GM12878 (cell line): ENCODE measurements around the gene TEX101. TPM values are rescaled to one million over a fixed set of nuclear protein-coding genes. Genes with fewer than 3 reads are reported as not detected.

Experiments used
- ATAC-seq: fragments of 200-7000 bp; cut with Tn5 transposase; 3 replicates; pipeline ENCODE4 v1.9.1; 2020; ENCODE audit warnings: mild to moderate bottlenecking, moderate library complexity
- BruUV-seq: library from RNA; stranded (reverse); fragments of 400-500 nt; replicated peaks from 2 replicates; lab custom pipeline; 2021; lab: Mats Ljungman, UMichigan
- CTCF ChIA-PET: fragments of 300-600 bp; sonication (Branson Sonifier 250); formaldehyde crosslinking; extraction: SDS; loops from one replicate; lab custom pipeline; 2021; ENCODE audit warnings: inconsistent platforms; lab: Yijun Ruan, JAX
- POLR2A ChIA-PET: fragments of 350-600 bp; formaldehyde crosslinking; extraction: SDS; loops from one replicate; lab custom pipeline; 2021; ENCODE audit warnings: inconsistent platforms; lab: Charles Lee
- RAD21 ChIA-PET: fragments of 300-600 bp; sonication (Branson Sonifier 250); formaldehyde crosslinking; loops from one replicate; lab custom pipeline; 2023; ENCODE audit warnings: antibody characterized with exemption; ENCODE audit not compliant: unreplicated experiment; lab: Charles Lee
- SMC1A ChIA-PET: fragments of 300-600 bp; sonication (Branson Sonifier 250); formaldehyde crosslinking; loops from one replicate; lab custom pipeline; 2023; ENCODE audit not compliant: unreplicated experiment, uncharacterized antibody; lab: Charles Lee
- DNase-seq: peaks from one replicate; pipeline ENCODE4 v3.0.0-alpha.2; 2011; ENCODE audit warnings: low read depth, low spot score
- FAIRE-seq: peaks from 3 replicates; lab custom pipeline; 2011; peaks lifted over from hg19 to GRCh38; lab: Jason Lieb, UNC
- H2AFZ ChIP-seq: 2 replicates; pipeline ENCODE4 v1.6.0; 2011; ENCODE audit warnings: low read depth, low read length, control low read depth; ENCODE audit not compliant: control insufficient read depth
- H3K27ac ChIP-seq: 2 replicates; pipeline ENCODE4 v1.5.1; 2011; ENCODE audit warnings: control low read depth; ENCODE audit not compliant: control insufficient read depth, insufficient read depth
- H3K27me3 ChIP-seq, 2 experiments: replicated peaks in 1 of 2; 2 replicates each; pipeline versions ENCODE4 v1.6.0 to v1.6.1; 2011; ENCODE audit warnings: low read length in 1 of 2; ENCODE audit not compliant: control insufficient read depth in 2 of 2, insufficient read depth in 2 of 2
- H3K36me3 ChIP-seq, 2 experiments: 2 replicates each; pipeline ENCODE4 v1.5.1; 2011; ENCODE audit warnings: low read length in 1 of 2; ENCODE audit not compliant: control insufficient read depth in 2 of 2, insufficient read depth in 2 of 2
- H3K4me1 ChIP-seq: 2 replicates; pipeline ENCODE4 v1.6.1; 2011; ENCODE audit warnings: mild to moderate bottlenecking, low read length, moderate library complexity, mixed read lengths; ENCODE audit not compliant: control insufficient read depth, insufficient read depth
- H3K4me2 ChIP-seq: 2 replicates; pipeline ENCODE4 v1.6.0; 2011; ENCODE audit warnings: control low read depth; ENCODE audit not compliant: control insufficient read depth, insufficient read depth
- H3K4me3 ChIP-seq: fragments of 200-600 bp; sonication (generic); 2 replicates; pipeline ENCODE4 v1.5.1; 2016
- H3K79me2 ChIP-seq: 2 replicates; pipeline ENCODE4 v1.6.0; 2011; ENCODE audit warnings: low read length; ENCODE audit not compliant: control insufficient read depth, insufficient read depth
- H3K9ac ChIP-seq: 2 replicates; pipeline ENCODE4 v1.8.0; 2011; ENCODE audit warnings: low read length, control low read depth, mixed read lengths; ENCODE audit not compliant: control insufficient read depth, insufficient read depth
- H3K9me3 ChIP-seq: replicated peaks from 3 replicates; pipeline ENCODE4 v1.5.1; 2011; ENCODE audit warnings: mild to moderate bottlenecking, low read length; ENCODE audit not compliant: control insufficient read depth, insufficient read depth
- H4K20me1 ChIP-seq: 2 replicates; pipeline ENCODE4 v1.6.0; 2011; ENCODE audit not compliant: control insufficient read depth, insufficient read depth
- HDAC6 ChIP-seq: fragments of 200-600 bp; sonication (generic); IDR thresholded peaks from one replicate; pipeline ENCODE4 v1.8.0; 2017; ENCODE audit warnings: antibody characterized with exemption; ENCODE audit not compliant: unreplicated experiment
- POLR2A ChIP-seq: IDR thresholded peaks from 2 replicates; pipeline ENCODE4 v1.6.1; 2011; ENCODE audit warnings: low read depth, mild to moderate bottlenecking, low read length
- SP1 ChIP-seq: IDR thresholded peaks from one replicate; pipeline ENCODE4 v1.6.1; 2011; ENCODE audit warnings: low read depth, low read length
- SUPT20H ChIP-seq: IDR thresholded peaks from 2 replicates; pipeline ENCODE4 v1.6.1; 2011; ENCODE audit warnings: low read depth, mild to moderate bottlenecking, low read length, moderate library complexity, borderline replicate concordance; ENCODE audit not compliant: control insufficient read depth
- TCF3 ChIP-seq: IDR thresholded peaks from 2 replicates; pipeline ENCODE4 v1.6.1; 2012; ENCODE audit warnings: low read depth, mild to moderate bottlenecking, low read length, borderline replicate concordance; ENCODE audit not compliant: insufficient read depth
- WGBS: methylation state at CpG from one replicate; pipeline ENCODE4 v1.1.6; 2016; ENCODE audit warnings: low lambda C conversion rate; ENCODE audit not compliant: insufficient replicate concordance, insufficient coverage; ENCODE audit errors: missing lambda C conversion rate; 5-methylcytosine and 5-hydroxymethylcytosine counted together
- in situ Hi-C: fragments of 300-500 bp; cut with MboI; formaldehyde crosslinking; loops from 9 replicates; pipeline ENCODE4 v1.14.3; 2018; ENCODE audit warnings: mixed read lengths
- intact Hi-C: fragments of 100-400 bp; cut with micrococcal nuclease; formaldehyde crosslinking; loops from one replicate; pipeline ENCODE4 v1.14.2; 2022; ENCODE audit not compliant: unreplicated experiment
- polyA plus RNA-seq, 11 experiments: library from polyadenylated mRNA; depleted of rRNA in 4 of 11; unstranded in 6 of 11; stranded (reverse) in 5 of 11; fragments of >200 nt; fragmentation: Nextera tagmentation in 4 of 11; fragmentation: Illumina TruSeq in 1 of 11; extraction: Ambion mirVana in 4 of 11; extraction: Trizol in 1 of 11; gene quantifications; 1 replicate in 1 of 11; 2 replicates in 10 of 11; pipeline versions ENCODE4 v1.2.1 to v1.2.3, GENCODE V29; 2011 to 2016; ENCODE audit warnings: inconsistent platforms in 2 of 11, missing spikeins in 2 of 11, low read depth in 1 of 11
- total RNA-seq, 4 experiments: library from RNA; depleted of rRNA in 3 of 4; stranded (reverse); fragments of >200 nt in 3 of 4; fragmentation: Illumina TruSeq in 1 of 4; extraction: Trizol in 1 of 4; gene quantifications; 2 replicates each; pipeline versions ENCODE4 v1.2.1 to v1.2.3, GENCODE V29; 2013 to 2021
- TF ChIP-seq, protein P1 (sequence below): IDR thresholded peaks from 2 replicates; pipeline ENCODE4 v1.6.1; 2012; ENCODE audit warnings: mild to moderate bottlenecking, low read depth, low read length
- TF ChIP-seq, protein P2 (sequence below): fragments of 450-650 bp; IDR thresholded peaks from 2 replicates; pipeline ENCODE4 v1.6.1; 2017; ENCODE audit warnings: mild to moderate bottlenecking

The TEX101 gene
- total and polyA plus RNA-seq, 10 of the 15 experiments (the other 5 are each of a cell fraction or from before 2014, with no cell fraction given) = not detected

DNA sequence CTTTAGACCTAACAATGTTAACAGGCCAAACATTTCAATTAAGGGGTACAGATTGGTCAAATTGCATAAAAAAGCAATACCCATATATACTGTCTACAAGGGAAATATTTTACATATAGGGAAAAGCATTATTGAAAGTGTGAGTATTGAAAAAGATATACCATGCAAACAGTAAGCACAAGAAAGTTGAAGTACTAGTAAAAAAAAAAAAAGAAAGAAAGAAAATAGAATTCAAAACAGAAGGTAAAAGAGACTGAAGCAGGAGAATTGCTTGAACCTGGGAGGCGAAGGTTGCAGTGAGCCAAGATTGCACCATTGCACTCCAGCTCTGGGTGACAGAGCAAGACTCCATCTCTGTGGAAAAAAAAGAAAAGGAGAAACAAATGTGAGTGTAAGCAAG is 5.3 kb upstream of the TEX101 start:
- BruUV-seq = no TSS peak
- WGBS = 0% methylated on average over 1 of the region's 1 CpG
- Histone ChIP-seq H4K20me1 (no peaks in the 10 kb centered on the region), H3K9ac (no peak overlapping the region), H3K4me2 (no peak overlapping the region), H3K36me3 (no peaks in the 10 kb centered on the region), H3K27me3 (no peaks in the 10 kb centered on the region), H3K79me2 (no peaks in the 10 kb centered on the region), H3K27ac (no peak overlapping the region), H3K9me3 (no peaks in the 10 kb centered on the region; the same call in 2 of the 3 replicates), H3K4me3 (no peak overlapping the region), H3K4me1 (no peaks in the 10 kb centered on the region), H2AFZ (no peak overlapping the region)
- FAIRE-seq (no peak), DNase-seq (no peak), ATAC-seq (no peak)
- POLR2A ChIA-PET = no interaction called here
- CTCF ChIA-PET = no interaction called here
- TF ChIP-seq, protein P1, sequence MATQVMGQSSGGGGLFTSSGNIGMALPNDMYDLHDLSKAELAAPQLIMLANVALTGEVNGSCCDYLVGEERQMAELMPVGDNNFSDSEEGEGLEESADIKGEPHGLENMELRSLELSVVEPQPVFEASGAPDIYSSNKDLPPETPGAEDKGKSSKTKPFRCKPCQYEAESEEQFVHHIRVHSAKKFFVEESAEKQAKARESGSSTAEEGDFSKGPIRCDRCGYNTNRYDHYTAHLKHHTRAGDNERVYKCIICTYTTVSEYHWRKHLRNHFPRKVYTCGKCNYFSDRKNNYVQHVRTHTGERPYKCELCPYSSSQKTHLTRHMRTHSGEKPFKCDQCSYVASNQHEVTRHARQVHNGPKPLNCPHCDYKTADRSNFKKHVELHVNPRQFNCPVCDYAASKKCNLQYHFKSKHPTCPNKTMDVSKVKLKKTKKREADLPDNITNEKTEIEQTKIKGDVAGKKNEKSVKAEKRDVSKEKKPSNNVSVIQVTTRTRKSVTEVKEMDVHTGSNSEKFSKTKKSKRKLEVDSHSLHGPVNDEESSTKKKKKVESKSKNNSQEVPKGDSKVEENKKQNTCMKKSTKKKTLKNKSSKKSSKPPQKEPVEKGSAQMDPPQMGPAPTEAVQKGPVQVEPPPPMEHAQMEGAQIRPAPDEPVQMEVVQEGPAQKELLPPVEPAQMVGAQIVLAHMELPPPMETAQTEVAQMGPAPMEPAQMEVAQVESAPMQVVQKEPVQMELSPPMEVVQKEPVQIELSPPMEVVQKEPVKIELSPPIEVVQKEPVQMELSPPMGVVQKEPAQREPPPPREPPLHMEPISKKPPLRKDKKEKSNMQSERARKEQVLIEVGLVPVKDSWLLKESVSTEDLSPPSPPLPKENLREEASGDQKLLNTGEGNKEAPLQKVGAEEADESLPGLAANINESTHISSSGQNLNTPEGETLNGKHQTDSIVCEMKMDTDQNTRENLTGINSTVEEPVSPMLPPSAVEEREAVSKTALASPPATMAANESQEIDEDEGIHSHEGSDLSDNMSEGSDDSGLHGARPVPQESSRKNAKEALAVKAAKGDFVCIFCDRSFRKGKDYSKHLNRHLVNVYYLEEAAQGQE = no peak
- no peak for TF ChIP-seq POLR2A
- RAD21 ChIA-PET = no interaction called here
- in situ Hi-C loops = no loop called here
- SMC1A ChIA-PET = no interaction called here
- intact Hi-C loops = no loop called here

DNA sequence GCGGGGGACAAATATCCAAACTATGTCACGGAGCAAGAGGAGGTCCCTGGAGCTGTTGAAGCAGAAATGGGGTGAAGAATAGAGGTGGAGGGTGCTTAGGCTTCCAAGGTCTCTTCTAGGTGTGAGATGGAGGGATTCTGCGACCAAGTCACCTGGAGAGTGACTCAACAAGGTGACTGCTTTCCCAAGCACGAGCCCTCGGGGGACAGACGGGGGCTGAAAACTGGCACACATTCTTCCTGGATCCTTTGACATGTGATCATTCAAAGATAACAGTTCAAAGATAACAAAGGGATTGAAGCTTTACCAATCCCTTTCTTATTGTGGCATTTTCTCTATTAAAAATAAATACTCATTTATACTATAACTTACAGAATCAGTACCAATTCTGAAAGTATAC is 2.2 kb upstream of the TEX101 start:
- H3K4me2 ChIP-seq = no peak overlapping the region
- H3K27me3 ChIP-seq = no peaks in the 10 kb centered on the region
- no peak for FAIRE-seq
- H4K20me1 ChIP-seq = no peaks in the 10 kb centered on the region
- H3K4me3 ChIP-seq = no peak overlapping the region
- no peak for ATAC-seq
- BruUV-seq = no TSS peak
- intact Hi-C loops = no loop called here
- DNase-seq = no peak
- ChIA-PET CTCF (interaction anchor here (0.5 to 0.7 kb wide), 2 partner anchors 20 to 33 kb away, joined by 3 to 4 read pairs; no protein-coding TSS in a partner anchor), RAD21 (no interaction called here), POLR2A (no interaction called here), SMC1A (no interaction called here)
- no peaks in the 10 kb centered on the region for H3K36me3 ChIP-seq
- no peak overlapping the region for H2AFZ ChIP-seq
- 48% methylated on average over 6 of the region's 6 CpGs for WGBS
- in situ Hi-C loops = no loop called here
- no peaks in the 10 kb centered on the region for H3K4me1 ChIP-seq
- H3K79me2 ChIP-seq = no peaks in the 10 kb centered on the region
- H3K9me3 ChIP-seq = no peaks in the 10 kb centered on the region; the same call in 2 of the 3 replicates
- H3K27ac ChIP-seq = no peak overlapping the region
- no peak overlapping the region for H3K9ac ChIP-seq
- TF ChIP-seq HDAC6 (no peak), SUPT20H (no peak), SP1 (no peak), TCF3 (no peak)
- TF ChIP-seq, protein P1 = no peak
- TF ChIP-seq, protein P2, sequence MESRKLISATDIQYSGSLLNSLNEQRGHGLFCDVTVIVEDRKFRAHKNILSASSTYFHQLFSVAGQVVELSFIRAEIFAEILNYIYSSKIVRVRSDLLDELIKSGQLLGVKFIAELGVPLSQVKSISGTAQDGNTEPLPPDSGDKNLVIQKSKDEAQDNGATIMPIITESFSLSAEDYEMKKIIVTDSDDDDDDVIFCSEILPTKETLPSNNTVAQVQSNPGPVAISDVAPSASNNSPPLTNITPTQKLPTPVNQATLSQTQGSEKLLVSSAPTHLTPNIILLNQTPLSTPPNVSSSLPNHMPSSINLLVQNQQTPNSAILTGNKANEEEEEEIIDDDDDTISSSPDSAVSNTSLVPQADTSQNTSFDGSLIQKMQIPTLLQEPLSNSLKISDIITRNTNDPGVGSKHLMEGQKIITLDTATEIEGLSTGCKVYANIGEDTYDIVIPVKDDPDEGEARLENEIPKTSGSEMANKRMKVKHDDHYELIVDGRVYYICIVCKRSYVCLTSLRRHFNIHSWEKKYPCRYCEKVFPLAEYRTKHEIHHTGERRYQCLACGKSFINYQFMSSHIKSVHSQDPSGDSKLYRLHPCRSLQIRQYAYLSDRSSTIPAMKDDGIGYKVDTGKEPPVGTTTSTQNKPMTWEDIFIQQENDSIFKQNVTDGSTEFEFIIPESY = no peak
